ENCODE measurements around the gene DCLK2.
A peak's percentile ranks its signal among the peaks of the same experiment; 100 is the strongest.

DCLK2 gene

DNA sequence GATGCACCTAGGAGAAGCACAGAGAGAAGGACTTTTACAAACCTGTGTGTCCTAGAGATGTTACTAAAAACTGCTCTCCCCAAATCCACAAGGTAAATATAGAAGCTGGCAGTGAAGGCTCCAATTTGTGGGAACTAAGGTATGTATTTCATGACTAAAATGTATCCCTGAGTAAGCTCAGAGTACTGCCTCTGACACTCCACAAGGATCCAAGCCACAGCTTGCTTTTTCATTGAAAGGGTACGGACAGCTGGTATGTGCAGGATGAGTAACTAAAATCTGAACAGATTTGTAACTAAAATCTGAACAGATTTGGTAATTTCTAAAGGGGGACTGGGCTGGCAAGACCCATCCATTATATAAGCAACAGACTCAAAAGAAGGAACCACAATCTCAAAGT is 187.6 kb downstream of the DCLK2 start:
- no peak for DNase-seq (ENCODE audit: low read depth)
- H3K4me3 ChIP-seq (replicated peaks; ENCODE audit: low read depth, low read length) = no peak overlapping the region
- TF ChIP-seq, protein P1, sequence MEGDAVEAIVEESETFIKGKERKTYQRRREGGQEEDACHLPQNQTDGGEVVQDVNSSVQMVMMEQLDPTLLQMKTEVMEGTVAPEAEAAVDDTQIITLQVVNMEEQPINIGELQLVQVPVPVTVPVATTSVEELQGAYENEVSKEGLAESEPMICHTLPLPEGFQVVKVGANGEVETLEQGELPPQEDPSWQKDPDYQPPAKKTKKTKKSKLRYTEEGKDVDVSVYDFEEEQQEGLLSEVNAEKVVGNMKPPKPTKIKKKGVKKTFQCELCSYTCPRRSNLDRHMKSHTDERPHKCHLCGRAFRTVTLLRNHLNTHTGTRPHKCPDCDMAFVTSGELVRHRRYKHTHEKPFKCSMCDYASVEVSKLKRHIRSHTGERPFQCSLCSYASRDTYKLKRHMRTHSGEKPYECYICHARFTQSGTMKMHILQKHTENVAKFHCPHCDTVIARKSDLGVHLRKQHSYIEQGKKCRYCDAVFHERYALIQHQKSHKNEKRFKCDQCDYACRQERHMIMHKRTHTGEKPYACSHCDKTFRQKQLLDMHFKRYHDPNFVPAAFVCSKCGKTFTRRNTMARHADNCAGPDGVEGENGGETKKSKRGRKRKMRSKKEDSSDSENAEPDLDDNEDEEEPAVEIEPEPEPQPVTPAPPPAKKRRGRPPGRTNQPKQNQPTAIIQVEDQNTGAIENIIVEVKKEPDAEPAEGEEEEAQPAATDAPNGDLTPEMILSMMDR (IDR thresholded peaks at IDR 0.05; ENCODE audit: low read length, missing control alignments) = no peak

DNA sequence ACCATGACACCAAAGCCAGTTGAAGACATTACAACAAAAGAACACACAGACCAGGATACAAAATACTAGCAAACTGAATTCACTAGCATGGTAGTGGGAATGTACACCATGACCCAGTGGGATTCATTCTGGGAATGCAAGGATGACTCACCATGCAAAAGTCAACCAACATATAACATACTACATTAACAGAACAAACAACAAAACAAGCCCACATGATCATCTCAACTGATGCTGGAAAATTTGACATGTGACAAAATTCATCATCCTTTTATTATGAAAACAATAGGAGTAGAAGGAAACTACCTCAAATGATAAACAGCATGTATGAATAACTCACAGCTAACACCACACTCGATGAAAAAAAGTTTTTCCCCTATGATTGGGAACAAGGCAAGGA is 190.2 kb downstream of the DCLK2 start:
- TF ChIP-seq, protein P1 (IDR thresholded peaks at IDR 0.05; ENCODE audit: low read length, missing control alignments) = no peak
- H3K4me3 ChIP-seq (replicated peaks; ENCODE audit: low read depth, low read length) = no peak overlapping the region
- DNase-seq (ENCODE audit: low read depth) = peak; percentile 27

DNA sequence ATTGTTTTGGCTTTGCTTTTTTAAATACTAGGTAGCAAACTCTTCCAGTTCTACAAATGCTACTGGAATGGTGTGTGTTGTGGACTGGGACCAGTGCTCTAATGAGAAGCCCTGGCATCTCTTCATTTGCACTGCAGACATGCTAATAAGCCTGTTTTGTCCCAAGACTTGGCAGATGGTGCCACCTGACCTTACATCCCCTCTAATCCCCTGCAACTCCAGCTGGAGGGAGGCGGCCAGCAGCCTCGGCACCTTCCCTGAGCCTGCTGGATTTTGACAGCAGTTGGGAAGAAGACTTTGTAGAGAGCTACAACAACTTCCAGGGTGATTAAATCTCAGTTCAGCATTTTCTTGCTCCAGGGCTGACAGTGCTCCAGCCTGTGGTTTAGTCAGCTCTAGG is 200.0 kb downstream of the DCLK2 start:
- H3K4me3 ChIP-seq (replicated peaks; ENCODE audit: low read depth, low read length) = no peak overlapping the region
- TF ChIP-seq, protein P1 (IDR thresholded peaks at IDR 0.05; ENCODE audit: low read length, missing control alignments) = no peak
- DNase-seq (ENCODE audit: low read depth) = no peak

DNA sequence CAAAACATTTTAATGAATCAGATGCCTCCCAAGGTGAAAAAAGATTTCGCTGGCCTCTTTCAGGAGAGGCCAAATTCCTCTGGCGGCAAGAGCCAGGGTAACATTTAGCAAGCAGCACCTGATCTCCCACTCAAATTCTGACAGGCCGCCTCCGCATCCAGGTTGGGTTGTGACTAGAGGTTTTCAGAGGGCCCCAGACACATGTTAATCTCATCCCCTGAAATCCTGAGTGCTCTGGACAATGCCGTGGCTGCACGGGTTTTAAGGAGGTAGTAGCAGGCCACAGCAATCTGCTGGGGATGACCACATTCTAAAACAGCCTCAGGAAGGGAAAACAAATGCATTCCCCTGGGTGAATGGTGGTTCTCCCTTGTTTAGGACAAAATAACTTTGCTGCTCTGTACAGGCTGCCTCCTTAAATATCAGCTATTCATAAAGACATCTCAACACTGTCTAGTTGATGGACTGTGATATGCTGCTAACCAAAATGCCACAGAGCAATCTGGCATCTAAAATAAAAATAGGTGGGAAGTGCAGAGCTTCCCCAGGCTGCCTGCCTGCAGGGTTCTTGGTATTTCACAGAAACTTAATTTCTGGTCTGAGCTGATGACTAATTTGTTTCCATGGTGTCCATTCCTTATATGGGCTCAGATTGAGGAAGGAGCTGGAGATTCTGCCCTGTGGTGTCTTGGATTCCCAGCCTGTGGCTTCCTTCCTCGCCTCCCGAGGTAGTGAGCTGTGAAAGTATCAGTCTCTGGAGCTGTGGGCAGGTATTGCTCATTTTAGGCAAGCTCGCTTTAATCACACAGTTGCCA is 202.0 kb downstream of the DCLK2 start:
- TF ChIP-seq, protein P1 (IDR thresholded peaks at IDR 0.05; ENCODE audit: low read length, missing control alignments) = no peak
- H3K4me3 ChIP-seq (replicated peaks; ENCODE audit: low read depth, low read length) = no peak overlapping the region
- DNase-seq (ENCODE audit: low read depth) = peak; percentile 74

DNA sequence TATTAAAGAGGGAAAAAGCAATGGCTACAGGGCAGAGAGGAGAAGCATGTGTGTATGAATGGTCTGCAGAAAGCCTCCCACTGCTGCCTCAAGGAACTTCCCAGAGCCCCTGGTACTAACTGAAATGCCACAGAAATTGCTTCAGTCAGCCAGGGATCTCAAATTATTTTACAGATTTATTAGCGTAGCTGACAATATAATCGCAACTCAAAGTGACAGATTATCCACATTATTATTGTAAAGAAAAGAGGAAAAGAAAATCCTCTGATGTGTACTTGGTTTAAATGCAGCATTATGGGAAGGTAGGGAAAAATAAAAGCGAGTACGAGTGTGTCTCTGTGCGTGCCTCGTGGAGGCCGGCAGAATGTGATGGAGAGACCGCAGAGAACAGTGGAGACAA is 202.7 kb downstream of the DCLK2 start:
- H3K4me3 ChIP-seq (replicated peaks; ENCODE audit: low read depth, low read length) = no peak overlapping the region
- TF ChIP-seq, protein P1 (IDR thresholded peaks at IDR 0.05; ENCODE audit: low read length, missing control alignments) = no peak
- no peak for DNase-seq (ENCODE audit: low read depth)

DNA sequence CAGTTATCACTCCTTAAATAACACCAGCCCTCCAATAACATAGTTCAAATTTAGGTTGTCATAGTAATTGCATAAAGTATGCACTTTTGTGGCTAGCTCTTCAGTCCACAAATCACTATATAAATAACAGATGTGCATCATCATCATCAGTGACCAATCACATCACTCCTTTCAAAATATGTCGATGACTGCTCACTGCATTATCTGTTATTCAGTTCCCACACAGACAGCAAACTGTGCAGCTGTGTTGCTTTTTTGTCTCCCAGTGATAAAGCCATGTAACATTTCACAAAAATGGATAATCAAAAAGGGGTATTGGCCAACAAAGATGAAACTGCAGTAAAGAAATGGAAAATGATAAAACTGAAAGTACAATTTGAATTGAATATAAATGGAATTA is 205.4 kb downstream of the DCLK2 start:
- DNase-seq (ENCODE audit: low read depth) = peak; percentile 93
- peak overlapping the region; percentile 32 for H3K4me3 ChIP-seq (replicated peaks; ENCODE audit: low read depth, low read length)
- TF ChIP-seq, protein P1 (IDR thresholded peaks at IDR 0.05; ENCODE audit: low read length, missing control alignments) = no peak

DNA sequence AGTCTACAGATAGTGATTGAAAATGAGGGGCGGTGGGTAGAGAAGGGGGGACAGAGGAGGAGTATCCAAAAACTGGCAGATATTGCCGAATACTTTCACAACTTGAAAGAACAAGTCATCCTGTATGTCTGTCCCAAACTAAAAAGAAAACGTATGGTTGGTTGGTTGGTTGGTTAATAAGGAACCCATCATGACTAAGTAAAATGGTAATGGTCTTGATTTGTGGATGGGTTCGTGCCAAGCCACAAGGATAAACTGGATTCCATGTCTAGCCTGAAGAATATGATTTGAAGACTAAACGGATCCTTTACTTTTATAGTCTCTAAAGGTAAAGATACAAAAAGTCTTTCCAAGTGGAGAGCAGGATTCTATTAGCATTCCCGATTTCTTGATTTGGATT is 208.4 kb downstream of the DCLK2 start:
- no peak overlapping the region for H3K4me3 ChIP-seq (replicated peaks; ENCODE audit: low read depth, low read length)
- DNase-seq (ENCODE audit: low read depth) = no peak
- TF ChIP-seq, protein P1 (IDR thresholded peaks at IDR 0.05; ENCODE audit: low read length, missing control alignments) = no peak

Measured in fibroblast of pulmonary artery (primary cell).